Measurements from ENCODE around the gene TRAFD1.
A peak's percentile ranks its signal among the peaks of the same experiment; 100 is the strongest.

Gene TRAFD1

GRCh38 chr12:112161711-112162110 lies 36.4 kb downstream of the TRAFD1 start:
- DNase-seq = no peak

DNA sequence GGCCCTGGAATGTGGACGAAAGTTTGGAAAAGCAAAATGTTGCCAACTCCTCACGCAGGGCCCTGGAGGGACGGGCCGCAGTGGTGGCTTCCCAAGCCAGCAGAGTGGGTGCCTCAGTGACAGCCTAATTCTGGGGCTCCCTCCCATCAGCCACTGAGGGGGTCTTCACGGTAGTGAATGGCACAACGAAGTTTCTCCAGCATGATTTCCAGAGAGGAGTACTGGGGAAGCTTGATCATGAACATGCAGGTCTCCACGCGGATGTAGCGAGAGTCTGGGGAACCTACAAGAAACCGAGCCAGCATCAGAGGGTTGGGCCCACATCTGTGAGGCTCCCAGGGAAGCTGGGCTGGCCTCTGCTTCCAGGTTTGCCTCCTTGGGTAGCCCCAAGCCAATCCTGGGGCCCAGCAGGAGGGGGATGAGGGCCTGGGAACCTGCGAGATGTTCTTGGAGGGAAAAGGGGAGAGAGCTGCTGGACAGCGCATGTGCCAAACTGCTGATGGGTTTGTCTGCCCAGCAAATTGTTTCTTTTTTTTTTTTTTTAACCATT lies 37.0 kb downstream of the TRAFD1 start:
- DNase-seq = no peak

DNA sequence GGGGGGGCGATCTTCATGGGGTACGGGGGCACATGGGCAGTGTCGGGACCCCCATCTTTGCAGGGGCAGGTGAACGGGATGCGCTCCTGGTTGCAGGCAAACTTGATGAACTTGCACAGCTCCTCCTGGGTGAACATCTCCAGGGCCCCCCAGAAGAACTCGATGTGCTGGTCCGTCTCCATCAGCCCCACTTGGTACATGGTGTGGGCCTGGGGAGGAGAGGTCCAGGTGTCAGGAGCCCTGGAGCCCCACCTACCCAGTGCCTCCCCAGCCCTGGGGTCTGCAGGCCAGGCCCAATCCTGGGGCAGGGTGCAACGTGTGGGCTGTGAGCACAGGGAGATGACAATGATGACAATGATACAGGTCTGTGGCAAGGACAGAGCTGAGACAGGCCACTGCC lies 37.7 kb downstream of the TRAFD1 start:
- no peak for DNase-seq

DNA sequence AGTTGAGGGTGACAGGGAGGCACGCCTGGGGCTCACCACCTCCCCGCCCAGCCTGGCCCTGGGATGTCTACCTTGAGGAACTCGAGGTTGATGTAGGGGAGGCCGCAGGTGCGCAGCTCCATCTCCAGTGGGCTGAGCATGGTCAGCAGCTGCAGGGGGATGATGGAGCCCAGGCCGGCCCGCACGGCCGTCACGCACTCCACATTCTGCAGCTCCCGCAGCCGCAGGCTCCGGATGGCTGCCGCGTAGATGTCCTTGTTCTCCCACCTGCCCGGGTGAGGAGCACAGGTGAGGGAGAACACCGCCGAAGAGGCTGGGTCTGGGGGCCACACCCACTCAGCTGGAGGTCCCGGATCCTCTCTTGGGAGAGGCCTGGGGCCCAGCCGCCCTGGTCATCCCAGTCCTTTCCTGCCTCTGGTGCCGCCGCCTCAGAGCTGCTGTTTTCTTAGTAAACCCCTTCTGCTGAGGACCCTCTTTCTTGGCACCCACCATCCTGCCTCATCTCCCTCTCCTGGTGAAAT lies 38.2 kb downstream of the TRAFD1 start:
- no peak for DNase-seq

- no peak for DNase-seq
Measured at GRCh38 chr12:112164011-112164660, 38.8 kb downstream of the TRAFD1 start.

DNA sequence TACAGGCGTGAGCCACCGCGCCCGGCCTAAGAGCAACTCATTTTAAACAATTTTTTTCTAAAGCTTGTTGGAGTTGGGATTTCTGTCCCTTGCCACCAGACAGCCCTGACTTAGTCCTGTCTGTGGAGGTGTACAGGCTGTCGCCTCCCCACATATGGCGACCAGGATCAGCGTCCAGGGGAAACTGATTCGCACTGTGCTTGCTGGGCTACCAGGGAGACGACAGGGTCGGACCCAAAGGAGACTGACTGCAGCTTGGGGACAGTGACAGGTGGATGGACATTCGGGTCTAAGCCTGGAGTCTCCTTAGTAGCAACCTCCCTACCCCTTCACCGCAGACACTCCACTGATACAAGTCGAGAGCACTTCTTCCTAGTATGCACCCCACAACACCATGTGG lies 40.3 kb downstream of the TRAFD1 start:
- DNase-seq = no peak

DNA sequence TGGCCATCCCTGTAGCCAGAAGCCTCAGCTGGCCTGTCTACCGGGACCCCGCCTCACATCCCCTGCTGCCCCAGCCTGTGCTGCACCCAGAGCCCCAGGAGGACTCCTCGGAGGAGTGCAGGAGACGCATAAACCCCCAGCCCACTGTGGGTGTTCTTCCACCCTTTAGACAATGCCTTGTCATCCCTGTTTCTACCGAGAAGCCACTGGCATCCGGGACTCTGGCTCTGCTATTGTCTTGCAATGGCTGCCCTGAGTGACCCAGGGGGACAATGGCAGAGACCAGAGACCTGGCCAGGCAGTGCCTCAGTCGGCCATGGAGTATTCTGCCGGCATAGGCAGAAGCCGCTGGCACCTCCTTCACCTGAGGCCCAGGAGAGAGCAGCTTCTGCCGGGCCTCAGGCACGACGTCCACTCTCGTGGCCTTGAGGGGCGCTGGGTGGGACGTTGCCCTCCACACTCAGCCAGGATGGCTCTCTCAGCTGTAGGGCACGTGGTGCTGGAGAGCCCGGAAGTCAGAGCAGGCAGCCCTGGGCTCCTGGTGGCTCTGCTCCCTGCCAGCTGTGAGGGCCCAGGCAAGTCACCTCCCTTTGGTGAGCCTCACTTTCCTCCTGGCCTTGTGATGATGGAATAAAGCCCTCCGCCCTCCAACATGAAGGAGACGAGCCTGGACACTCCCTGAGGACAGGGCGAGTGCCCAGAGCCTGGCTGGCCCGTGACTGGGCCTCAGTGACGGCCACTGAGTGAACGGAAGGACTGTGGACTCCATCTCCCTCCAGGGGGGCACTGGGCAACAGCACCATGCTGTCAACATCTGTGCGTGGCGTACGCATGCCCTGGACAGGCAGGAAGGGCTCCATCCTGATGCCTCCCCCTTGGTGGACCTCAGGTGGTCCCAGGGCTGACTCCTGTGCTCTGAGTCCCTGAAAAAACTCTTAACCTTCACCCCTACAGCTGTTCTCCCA lies 41.0 kb downstream of the TRAFD1 start:
- DNase-seq = no peak

DNA sequence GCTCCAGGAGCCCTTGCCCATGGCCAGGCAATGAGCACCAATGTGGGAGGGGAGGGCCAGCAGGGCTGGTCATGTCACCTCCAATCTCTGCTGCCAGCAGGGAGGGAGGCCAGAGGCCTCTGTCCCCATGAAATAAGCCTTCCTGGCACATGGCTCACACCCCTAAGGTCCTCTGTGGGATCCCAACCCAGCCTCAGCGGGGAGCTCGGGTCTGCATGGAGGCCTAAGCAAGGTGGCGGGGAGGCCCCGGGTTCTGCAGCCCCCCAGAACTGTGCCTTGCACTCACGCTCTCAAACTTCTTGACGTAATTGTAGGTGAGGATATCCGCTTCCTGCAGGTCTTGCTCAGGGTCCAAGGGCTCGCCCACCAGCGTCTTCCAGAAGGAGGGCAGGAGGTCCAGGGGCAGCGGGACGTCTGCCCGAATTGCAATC lies 41.7 kb downstream of the TRAFD1 start:
- DNase-seq = no peak

- no peak for DNase-seq
Measured at GRCh38 chr12:112167718-112168525, 42.6 kb downstream of the TRAFD1 start.

DNA sequence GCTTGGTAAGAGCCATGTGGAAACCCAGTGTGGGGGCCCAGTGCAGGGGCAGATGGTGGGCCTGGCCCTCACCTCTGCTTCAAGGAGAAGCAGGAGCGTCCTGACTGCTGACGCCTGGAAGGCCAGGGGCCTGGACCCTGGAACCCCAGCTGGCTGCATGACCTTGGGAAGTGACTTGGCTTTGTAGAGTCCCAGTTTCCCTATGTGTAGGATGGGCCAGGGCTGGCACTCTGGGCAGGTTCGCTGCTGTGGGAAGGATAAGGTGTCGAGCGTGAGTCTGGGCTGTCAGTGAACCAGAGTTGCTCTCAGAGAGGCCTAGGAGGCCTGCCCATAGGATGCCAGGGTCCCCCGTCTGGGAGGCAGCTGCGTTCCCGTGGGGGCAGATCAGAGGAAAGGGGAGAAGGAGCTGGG lies 43.2 kb downstream of the TRAFD1 start:
- DNase-seq = no peak

- DNase-seq = no peak
Measured at GRCh38 chr12:112169161-112169872, 44.0 kb downstream of the TRAFD1 start.

DNA sequence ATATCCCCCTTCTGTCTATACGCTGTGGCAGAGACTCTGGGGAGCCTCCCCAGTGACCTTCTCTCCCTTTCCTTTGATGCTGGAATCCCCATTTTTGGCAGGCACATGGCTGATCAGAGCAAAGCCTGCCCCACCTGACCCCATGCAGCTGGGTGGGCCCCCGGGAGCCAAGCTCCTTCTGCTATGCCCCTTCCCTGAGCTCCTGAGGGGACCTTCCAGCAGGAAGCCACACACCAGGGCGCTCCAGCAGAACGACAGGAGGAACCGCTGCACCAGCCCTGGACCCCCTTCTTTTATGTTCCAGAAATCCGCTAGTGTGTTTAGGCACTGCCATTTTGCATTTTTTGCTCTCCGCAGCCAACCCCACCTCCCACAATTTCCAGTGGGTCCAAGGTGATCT lies 44.6 kb downstream of the TRAFD1 start:
- DNase-seq = no peak

DNA sequence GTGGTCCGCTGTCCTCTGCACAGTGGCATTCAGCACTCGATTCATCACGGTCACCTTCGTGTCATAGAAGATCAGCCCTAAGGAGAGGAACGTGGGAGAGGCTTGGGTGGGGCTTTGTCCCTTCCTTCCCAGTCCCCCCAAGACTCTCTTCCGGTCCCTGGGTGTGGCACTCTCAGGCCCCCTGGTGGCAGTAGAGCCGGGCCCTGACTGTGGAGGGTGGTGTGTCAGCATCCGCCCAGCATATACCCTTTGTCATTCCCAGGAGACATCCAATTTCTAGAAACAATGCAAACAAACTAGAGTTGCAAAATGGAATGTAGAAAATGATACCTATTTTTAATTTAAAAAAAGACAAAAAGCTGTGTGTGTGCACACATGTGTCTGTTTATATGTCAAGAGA lies 45.0 kb downstream of the TRAFD1 start:
- DNase-seq = peak; percentile 37

GRCh38 chr12:112170971-112171596 lies 45.7 kb downstream of the TRAFD1 start:
- DNase-seq = no peak

DNA sequence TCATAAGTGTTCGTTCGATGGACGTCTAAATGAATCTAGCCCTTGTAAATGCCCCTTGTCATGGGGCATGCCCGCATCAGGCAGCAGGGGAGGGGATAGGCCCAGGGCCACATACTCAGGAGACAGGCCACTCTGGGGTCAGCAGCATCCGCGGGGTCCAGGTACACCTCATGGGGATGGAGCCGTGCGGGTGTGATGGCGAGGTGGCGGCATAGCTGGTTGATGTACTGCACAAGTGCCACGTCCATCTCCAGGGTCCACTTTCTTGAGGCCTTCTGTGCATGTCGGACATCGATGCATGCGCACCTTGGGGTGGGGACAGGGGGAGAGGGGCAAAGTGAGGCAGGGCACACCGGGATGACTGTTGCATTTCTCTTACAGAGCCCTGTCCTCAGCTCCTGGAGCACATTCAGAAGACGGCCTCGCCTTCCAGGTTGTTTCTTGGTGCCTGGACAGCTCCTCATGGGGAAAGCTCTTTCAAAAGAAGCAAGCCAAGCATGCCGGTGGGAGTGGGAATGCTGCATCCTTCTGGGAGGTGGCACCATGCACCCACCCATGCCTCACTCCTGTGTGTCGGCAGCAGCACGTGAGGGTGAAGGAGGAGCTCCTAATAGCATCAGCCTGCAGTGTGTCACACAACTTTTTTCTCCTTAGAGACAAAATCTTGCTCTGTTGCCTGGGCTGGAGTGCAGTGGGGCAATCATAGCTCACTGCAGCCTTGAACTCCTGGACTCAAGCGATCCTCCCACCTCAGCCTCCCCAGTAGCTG lies 47.4 kb downstream of the TRAFD1 start:
- no peak for DNase-seq

DNA sequence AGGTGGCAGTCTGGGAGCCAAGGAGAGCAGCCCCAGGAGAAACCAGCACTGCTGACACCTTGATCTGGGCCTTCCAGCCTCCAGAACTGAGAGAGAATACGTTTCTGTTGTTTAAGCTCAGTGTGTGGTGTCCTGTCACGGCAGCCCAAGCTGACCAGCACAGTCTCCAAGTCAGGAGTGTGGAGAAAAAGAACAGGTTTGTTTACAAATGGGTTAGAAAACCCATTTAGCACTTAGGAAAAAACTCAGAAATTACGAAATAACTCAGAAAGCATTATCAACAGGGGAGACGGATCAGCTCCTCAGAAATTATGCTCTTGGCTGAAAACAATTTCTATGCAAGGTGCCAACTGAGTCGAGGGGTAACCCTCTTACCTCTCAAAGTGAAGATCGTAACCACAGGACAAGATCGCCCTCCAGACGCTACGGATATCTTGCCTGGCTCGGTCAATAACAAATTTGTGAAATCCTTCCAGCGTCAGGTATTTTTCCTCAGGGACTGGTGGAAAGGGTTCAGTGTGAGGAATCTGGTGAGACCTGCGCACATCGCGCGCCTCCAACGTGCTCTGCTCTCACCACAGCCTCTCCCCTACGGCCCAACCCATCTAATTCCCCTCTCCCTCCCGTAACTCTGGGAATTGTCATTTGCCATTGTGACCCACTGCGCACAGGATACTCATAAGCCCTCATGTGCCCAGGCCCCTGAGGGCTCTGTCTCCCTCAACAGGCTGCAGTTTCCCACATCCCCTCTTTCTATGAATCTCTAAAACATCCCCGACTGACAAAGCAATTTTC lies 50.2 kb downstream of the TRAFD1 start:
- no peak for DNase-seq

- DNase-seq = no peak
Measured at GRCh38 chr12:112176321-112177010, 51.1 kb downstream of the TRAFD1 start.

DNA sequence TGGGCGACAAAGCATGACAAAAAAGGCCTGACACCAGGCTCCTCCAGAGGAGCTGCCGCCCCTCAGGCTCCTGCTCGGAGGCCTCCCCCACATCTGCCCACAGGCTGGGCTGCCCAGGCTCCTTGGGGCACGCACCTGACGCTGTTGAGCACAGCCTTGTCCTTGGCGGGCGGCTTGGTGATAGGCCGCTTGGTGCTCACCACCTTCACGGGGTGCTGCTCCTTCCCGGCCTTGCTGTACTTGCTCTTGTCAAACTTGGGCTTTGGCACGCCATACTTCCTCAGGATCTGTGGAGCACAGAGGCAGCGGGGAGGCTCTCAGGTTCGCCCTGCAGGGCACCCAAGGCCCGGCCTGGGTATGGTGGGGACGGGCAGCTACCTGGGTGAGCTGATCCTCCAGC lies 53.4 kb downstream of the TRAFD1 start:
- DNase-seq = no peak

GRCh38 chr12:112179341-112179740 lies 54.0 kb downstream of the TRAFD1 start:
- DNase-seq = no peak
